Activated naive CD4-positive, alpha-beta T cell (primary cell): Measurements from ENCODE around the gene IGSF8.
A peak's percentile ranks its signal among the peaks of the same experiment; 100 is the strongest.

Source experiments
- DNase-seq, 4 experiments: peaks; one replicate each; lab custom pipeline; 2025; lab: John Stamatoyannopoulos, UW

IGSF8 gene, protein sequence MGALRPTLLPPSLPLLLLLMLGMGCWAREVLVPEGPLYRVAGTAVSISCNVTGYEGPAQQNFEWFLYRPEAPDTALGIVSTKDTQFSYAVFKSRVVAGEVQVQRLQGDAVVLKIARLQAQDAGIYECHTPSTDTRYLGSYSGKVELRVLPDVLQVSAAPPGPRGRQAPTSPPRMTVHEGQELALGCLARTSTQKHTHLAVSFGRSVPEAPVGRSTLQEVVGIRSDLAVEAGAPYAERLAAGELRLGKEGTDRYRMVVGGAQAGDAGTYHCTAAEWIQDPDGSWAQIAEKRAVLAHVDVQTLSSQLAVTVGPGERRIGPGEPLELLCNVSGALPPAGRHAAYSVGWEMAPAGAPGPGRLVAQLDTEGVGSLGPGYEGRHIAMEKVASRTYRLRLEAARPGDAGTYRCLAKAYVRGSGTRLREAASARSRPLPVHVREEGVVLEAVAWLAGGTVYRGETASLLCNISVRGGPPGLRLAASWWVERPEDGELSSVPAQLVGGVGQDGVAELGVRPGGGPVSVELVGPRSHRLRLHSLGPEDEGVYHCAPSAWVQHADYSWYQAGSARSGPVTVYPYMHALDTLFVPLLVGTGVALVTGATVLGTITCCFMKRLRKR

DNA sequence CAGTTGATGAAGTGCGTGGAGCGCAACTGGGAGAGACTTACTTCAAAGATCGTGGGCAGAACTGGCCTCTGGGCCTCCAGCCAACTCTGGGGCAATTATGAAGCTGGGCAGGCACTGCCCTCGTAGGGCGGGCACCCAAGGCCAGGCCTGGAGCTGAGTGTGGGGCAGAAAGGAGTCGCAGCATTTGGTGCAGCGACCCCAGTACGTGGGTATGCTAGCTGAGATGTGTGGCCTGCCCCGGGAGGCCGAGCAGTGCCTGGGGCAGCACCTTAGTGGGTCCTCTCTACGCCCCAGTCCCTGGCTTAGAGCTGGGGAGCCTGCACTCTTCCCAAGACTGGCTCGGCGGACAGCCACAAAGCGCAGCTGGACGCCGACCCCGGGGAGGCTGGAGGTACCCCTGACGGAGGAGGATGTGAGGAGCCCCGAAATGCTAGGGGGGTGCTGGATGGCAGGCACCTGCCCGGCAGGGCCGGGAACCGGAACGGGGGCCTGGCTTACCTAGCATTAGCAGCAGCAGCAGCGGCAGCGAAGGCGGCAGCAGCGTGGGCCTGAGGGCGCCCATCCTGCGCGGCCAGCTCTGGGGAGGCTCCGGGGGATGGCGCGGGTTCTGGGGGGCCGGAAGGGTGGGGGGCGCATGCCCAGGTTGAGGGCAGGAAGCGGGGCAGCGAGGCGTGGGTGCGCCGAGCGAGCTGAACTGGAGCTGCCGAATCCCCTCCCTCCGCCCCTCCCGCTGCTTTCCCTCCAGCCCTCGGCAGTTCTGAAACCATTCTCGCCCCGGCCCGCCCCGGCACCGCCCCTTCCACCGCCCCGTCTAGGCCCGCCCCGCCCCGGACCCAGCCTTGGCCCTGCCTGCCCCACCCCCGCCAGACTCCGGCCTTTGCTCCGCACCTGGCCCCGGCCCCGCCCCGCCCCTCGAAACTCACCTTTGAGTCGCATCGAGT is at the start of gene IGSF8:
Gene IGSF8, minus strand, starts transcription at position 709 of the 941 bp plus-strand sequence. Its CDS starts 147 bp downstream, at position 562.
- DNase-seq = peak; percentile 97 to 100 (median 100)

DNA sequence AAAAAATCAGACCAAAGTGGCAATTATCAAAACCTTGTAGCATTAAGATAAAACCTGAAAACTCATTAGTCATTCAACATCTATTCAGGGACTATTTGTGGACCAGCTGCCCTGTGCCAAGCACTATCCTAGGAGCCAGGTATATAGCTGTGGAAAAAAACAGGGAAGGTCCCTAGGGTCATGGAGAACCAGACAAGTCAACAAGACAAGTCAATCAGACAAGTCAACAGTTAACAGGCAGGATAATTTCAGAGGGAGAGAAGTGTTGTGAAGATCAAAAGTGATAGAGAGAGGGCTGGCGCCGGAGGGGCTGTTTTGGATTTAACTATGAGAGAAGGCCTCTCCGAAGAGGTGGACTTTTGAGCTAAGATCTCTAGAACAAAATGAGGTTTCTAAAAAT is 49.7 kb upstream of the IGSF8 start:
- no peak for DNase-seq

- no peak for DNase-seq
These were observed 47.7 kb upstream of the IGSF8 start for GRCh38 chr1:160146107-160146506.

DNA sequence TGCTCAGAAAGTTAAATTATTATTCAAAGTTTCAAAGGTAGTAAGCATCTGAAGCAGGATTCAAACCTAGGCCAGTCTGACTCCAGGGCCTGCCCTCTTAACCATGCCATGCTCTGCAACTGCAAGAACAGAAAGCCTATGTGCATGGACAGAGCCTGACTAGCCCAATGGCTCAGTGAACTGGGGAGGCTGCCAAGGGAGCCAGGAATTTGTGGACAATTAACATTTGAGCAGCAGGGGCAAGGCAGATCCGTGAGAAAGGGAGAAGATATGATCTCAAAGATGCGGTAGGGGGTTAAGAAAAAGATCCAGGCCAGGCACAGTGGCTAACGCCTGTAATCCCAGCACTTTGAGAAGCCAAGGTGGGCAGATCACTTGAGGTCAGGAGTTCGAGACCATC is 46.5 kb upstream of the IGSF8 start:
- DNase-seq = no peak

GRCh38 chr1:160143695-160144094 is 45.3 kb upstream of the IGSF8 start:
- no peak for DNase-seq

DNA sequence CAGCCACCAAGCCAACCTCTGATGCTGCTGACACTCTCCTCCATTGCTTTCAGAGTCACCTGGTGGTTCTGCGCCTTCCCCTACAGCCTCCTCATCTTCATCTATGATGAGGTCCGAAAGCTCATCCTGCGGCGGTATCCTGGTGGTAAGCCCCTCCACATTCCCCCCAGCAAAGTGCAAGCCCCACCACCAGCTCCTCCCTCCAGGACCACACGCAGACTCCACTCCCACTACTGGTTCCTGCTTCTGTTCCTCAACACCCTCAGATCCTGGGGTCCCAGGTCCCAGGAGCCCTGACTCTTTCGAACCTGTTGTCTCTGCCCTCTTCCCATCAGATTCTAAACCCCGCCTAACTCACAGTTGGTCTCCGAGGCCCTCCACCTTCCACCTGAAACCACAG is 41.4 kb upstream of the IGSF8 start:
- no peak for DNase-seq

- DNase-seq = no peak
These were observed 38.9 kb upstream of the IGSF8 start for GRCh38 chr1:160137216-160137862.

DNA sequence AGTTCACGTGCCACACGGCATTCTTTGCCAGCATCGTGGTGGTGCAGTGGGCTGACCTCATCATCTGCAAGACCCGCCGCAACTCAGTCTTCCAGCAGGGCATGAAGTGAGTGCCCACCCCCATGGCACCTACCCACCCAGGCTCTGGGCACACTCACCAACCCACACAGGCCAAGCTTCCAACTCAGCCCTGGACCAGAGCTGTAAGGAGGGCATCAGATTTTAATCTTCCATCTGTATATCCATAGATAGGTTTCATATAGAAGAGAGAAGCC is 38.4 kb upstream of the IGSF8 start:
- no peak for DNase-seq

DNA sequence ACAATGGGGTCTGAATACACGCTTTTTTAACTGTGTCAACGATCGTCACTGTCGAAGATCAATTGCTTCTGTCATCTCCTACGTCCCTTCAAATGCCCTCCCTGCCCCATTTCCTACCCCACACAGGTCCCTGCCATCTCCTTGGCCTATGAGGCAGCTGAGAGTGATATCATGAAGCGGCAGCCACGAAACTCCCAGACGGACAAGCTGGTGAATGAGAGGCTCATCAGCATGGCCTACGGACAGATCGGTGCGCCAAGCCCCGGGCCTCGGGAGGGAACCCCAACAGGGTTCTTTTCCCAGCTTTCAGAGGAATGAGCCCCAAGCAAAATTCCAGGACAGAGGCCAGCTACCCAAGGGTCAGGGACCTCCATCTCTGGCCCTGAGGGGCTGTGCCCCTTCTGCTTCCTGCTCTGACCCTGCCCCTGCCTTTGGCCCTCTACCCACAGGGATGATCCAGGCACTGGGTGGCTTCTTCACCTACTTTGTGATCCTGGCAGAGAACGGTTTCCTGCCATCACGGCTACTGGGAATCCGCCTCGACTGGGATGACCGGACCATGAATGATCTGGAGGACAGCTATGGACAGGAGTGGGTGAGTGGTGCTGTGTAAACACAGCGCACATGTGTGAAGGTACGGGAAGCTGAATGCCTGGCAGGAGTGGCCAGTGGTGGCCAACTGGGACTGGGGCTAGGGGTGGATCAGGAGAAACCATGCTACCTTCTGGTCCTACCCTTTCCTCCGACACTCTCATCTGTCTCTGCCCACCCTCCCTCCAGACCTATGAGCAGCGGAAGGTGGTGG is 37.9 kb upstream of the IGSF8 start:
- DNase-seq = no peak

DNA sequence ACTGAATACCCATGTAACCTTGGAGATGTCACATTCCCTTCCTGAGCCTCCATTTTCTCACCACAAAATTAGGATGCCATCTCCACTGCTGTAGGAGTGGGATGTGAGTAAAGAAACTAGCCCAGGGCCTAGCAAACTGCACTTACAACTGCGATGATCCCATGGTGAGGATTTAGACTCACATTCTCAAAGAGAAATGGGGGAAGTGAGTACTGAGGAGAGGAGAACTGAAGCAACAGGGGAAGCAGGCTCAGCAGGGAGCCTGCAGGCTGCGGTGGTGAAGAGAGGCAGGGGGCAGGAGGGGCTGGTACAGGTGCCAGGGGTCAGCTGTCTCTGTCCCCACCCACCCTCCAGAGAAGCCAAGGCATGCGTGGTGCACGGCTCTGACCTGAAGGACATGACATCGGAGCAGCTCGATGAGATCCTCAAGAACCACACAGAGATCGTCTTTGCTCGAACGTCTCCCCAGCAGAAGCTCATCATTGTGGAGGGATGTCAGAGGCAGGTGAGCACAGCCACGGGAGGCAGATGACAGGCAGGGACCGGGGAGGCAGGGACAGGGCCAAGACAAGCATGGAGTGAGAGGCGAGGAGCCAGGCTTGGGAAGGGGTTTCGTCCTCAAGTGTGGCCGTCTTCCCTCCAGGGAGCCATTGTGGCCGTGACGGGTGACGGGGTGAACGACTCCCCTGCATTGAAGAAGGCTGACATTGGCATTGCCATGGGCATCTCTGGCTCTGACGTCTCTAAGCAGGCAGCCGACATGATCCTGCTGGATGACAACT is 36.6 kb upstream of the IGSF8 start:
- no peak for DNase-seq

DNA sequence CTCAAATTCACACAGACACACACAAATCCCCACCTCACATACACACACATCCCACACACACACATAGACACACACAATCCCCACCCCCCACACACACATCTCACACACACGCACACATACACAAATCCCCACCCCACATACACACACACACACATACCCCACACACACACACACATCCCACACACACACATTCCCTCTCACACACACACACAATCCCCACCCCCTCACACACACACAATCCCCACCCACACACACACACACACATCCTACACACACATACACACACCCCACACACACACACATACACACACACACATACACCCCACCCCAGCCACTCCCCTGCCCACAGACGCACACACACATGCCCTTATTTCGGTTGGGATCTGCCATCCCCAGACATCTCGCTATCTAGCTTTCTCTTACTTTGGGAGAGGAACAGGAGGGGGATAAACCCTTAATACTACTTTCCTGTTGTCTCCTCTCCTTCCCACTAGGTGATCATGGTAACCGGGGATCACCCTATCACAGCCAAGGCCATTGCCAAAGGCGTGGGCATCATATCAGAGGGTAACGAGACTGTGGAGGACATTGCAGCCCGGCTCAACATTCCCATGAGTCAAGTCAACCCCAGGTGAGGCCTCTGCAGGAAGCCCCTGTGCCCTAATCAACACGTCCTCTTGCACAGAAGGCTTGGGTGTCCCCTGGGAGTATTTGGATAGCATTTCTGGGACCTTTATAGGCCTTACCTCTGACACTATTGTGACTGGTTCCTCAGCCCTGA is 35.8 kb upstream of the IGSF8 start:
- DNase-seq = no peak

- DNase-seq = no peak
These were observed 33.6 kb upstream of the IGSF8 start for GRCh38 chr1:160131803-160132565.

- no peak for DNase-seq
These were observed 32.5 kb upstream of the IGSF8 start for GRCh38 chr1:160130939-160131338.

DNA sequence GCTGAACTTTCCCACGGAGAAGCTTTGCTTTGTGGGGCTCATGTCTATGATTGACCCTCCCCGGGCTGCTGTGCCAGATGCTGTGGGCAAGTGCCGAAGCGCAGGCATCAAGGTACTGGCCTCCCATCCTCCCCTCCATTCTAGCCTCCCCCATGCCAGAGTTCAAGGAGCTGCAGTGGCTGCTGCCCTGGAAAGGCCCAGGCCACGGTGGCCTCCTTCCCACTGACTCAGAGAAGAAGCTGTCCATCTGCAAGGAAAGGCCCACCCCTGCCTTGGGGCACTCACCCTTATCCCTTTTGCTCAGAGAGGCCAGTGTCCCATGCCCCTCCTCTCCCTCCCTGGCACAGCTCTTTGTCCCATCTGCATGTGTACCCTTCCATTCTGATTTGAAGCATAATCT is 32.1 kb upstream of the IGSF8 start:
- DNase-seq = no peak

GRCh38 chr1:160129966-160130365 is 31.5 kb upstream of the IGSF8 start:
- no peak for DNase-seq

DNA sequence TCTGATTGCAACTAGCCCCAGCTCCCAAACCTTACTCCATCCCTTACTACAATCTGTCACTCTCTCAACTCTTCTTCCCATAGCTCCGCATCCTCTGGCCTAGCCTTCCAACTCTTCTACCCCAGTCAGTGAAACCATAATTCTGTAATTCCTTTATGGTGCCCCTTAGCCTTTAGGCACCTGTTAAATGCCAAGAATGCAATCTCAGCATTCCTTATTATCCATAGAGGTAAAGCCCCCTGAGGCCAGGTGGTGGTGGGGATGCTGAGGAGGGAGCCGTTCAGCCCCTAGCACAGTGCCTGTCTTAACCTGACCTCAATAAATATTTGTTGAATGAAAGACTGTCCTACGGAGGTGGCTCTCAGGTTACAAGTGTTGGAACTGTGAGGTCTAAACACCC is 31.1 kb upstream of the IGSF8 start:
- no peak for DNase-seq

GRCh38 chr1:160129046-160129445 is 30.6 kb upstream of the IGSF8 start:
- DNase-seq = no peak

- DNase-seq = no peak
These were observed 30.2 kb upstream of the IGSF8 start for GRCh38 chr1:160128636-160129035.
